Duodenal mucosa (tissue), 2 donors: ENCODE data around the gene ZNF618.
"Not testable (repeated sequence)": the region's sequence is repeated elsewhere in the genome, so short reads cannot be mapped to it uniquely, and the experiment has no call there.

Experiments used
- H3K27ac ChIP-seq: one replicate; pipeline ENCODE4 v1.7.0; 2013; ENCODE audit warnings: low read depth, low read length
- H3K27me3 ChIP-seq, 2 donors: one replicate each; pipeline ENCODE4 v1.7.0; 2013; ENCODE audit warnings: low read length in 2 of 2, control low read depth in 1 of 2; ENCODE audit not compliant: insufficient read depth in 2 of 2, control insufficient read depth in 1 of 2
- H3K36me3 ChIP-seq, 2 donors: one replicate each; pipeline ENCODE4 v1.7.0; 2013; ENCODE audit warnings: low read length in 2 of 2, control low read depth in 1 of 2; ENCODE audit not compliant: insufficient read depth in 2 of 2, control insufficient read depth in 1 of 2
- H3K4me1 ChIP-seq, 2 donors: one replicate each; pipeline ENCODE4 v1.7.0; 2013; ENCODE audit warnings: low read length in 2 of 2, control low read depth in 1 of 2; ENCODE audit not compliant: insufficient read depth in 2 of 2, control insufficient read depth in 1 of 2
- H3K4me3 ChIP-seq, 2 donors: one replicate each; pipeline ENCODE4 v1.7.0; 2013; ENCODE audit warnings: low read length in 2 of 2, low read depth in 1 of 2
- H3K9ac ChIP-seq, 2 donors: one replicate each; pipeline ENCODE4 v1.7.0; 2013; ENCODE audit warnings: low read length in 2 of 2, low read depth in 1 of 2
- H3K9me3 ChIP-seq, 2 donors: one replicate each; pipeline ENCODE4 v1.7.0; 2013; ENCODE audit warnings: low read length in 2 of 2, control low read depth in 1 of 2; ENCODE audit not compliant: control insufficient read depth in 1 of 2

Gene ZNF618

DNA sequence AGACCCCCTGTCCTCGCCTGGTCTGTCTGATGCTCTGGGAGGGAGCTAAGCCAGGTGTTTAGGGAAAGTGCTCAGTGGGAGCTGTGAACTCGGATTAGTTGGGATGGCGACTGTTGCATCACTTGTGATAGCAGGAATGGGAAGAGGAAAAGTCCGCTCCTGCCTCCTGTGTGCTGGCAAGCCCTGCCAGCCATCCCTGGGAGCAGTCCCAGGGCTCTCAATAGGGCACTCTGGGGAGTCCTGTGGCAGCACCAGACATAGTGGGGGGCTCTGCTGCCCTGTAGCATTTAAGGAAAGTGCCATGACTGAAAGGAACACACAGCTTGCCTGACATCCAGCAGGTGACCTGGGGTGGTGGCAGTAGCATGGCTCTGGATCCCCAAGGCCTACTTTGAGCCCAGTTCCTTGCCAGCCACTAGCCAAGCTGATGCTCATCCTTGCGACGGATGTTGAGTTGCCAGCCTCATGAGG lies 120.5 kb downstream of the ZNF618 start:
- Histone ChIP-seq H3K9ac (no peak overlapping the region), H3K4me3 (no peak overlapping the region), H3K9me3 (no peaks in the 10 kb centered on the region), H3K27me3 (no peaks in the 10 kb centered on the region), H3K27ac (no peak overlapping the region), H3K36me3 (peaks cover 0 to 13% of the 10 kb centered on the region in 2 donors), H3K4me1 (peaks cover 17 to 20% of the 10 kb centered on the region in 2 donors)

- not testable (repeated sequence) for H3K9me3 ChIP-seq, H3K9ac ChIP-seq, H3K27me3 ChIP-seq, H3K27ac ChIP-seq, H3K4me3 ChIP-seq
- H3K4me1 ChIP-seq, result peaks cover 15 to 17% of the 10 kb centered on the region in 2 donors
- H3K36me3 ChIP-seq, result peaks cover 0 to 13% of the 10 kb centered on the region in 2 donors
These were observed 121.0 kb downstream of the ZNF618 start for GRCh38 chr9:113997064-113997463.

GRCh38 chr9:113997610-113998009 lies 121.5 kb downstream of the ZNF618 start:
- H3K9ac ChIP-seq, result no peak overlapping the region
- no peaks in the 10 kb centered on the region for H3K27me3 ChIP-seq
- peaks cover 0 to 13% of the 10 kb centered on the region in 2 donors for H3K36me3 ChIP-seq
- no peak overlapping the region for H3K4me3 ChIP-seq
- H3K4me1 ChIP-seq, result peaks cover 11 to 17% of the 10 kb centered on the region in 2 donors
- H3K9me3 ChIP-seq, result no peaks in the 10 kb centered on the region
- no peak overlapping the region for H3K27ac ChIP-seq

GRCh38 chr9:113998114-113998513 lies 122.0 kb downstream of the ZNF618 start:
- no peak overlapping the region for H3K4me3 ChIP-seq
- H3K9ac ChIP-seq, result no peak overlapping the region
- H3K27me3 ChIP-seq, result no peaks in the 10 kb centered on the region
- peaks cover 10 to 15% of the 10 kb centered on the region in 2 donors for H3K4me1 ChIP-seq
- peaks cover 0 to 13% of the 10 kb centered on the region in 2 donors for H3K36me3 ChIP-seq
- no peak overlapping the region for H3K27ac ChIP-seq
- H3K9me3 ChIP-seq, result no peaks in the 10 kb centered on the region

- Histone ChIP-seq H3K4me3 (no peak overlapping the region), H3K9ac (no peak overlapping the region), H3K27ac (no peak overlapping the region), H3K36me3 (peaks cover 0 to 13% of the 10 kb centered on the region in 2 donors), H3K27me3 (no peaks in the 10 kb centered on the region), H3K9me3 (no peaks in the 10 kb centered on the region), H3K4me1 (peaks cover 6 to 10% of the 10 kb centered on the region in 2 donors)
These were observed 122.6 kb downstream of the ZNF618 start for GRCh38 chr9:113998525-113999255.

GRCh38 chr9:113999256-114000062 lies 123.3 kb downstream of the ZNF618 start:
- Histone ChIP-seq H3K4me3 (no peak overlapping the region), H3K4me1 (peaks cover 0 to 2% of the 10 kb centered on the region in 2 donors), H3K27me3 (no peaks in the 10 kb centered on the region), H3K27ac (no peak overlapping the region), H3K9ac (no peak overlapping the region), H3K9me3 (no peaks in the 10 kb centered on the region), H3K36me3 (peaks cover 0 to 13% of the 10 kb centered on the region in 2 donors)

GRCh38 chr9:114000063-114000454 lies 124.0 kb downstream of the ZNF618 start:
- no peak overlapping the region for H3K4me3 ChIP-seq
- H3K9me3 ChIP-seq, result no peaks in the 10 kb centered on the region
- H3K36me3 ChIP-seq, result peaks cover 0 to 13% of the 10 kb centered on the region in 2 donors
- no peak overlapping the region for H3K9ac ChIP-seq
- no peaks in the 10 kb centered on the region for H3K4me1 ChIP-seq
- no peak overlapping the region for H3K27ac ChIP-seq
- H3K27me3 ChIP-seq, result no peaks in the 10 kb centered on the region

DNA sequence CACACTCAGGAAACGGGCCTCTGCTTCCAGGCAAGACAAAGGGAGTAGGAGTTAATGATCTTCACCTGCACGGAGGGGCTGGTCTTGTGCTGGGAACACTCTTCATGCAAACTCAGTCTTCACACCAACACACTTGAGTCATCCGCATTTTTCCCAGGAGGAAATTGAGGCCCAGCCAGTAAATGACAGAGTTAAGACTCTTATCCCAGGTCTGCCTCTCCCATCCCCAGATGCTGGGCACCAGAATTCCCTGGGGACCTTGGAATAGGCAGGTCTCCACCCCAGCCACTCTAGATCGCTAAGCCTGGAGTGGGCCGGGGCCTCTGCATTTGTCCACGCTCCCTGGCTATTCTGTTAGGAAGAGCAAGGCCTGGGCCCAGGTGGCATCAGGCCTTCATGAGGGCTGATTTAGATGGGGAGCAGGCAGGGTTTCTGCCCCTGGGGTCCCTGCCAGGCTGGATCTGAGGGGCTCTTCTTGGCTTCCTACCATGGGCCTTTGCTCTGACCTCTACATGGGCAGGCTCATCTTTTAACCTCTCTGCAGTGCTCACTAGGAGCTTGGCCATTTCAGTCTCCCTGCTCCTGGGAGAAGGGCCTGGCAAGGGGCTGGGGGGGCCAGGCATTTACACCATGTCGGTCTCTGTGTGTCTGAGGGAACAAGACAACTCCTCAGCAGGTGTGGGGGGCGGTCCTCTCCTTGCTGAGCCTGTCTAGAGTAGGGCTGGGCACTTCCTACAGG lies 124.7 kb downstream of the ZNF618 start:
- Histone ChIP-seq H3K27ac (no peak overlapping the region), H3K4me3 (no peak overlapping the region), H3K27me3 (no peaks in the 10 kb centered on the region), H3K4me1 (no peaks in the 10 kb centered on the region), H3K9me3 (no peaks in the 10 kb centered on the region), H3K9ac (no peak overlapping the region), H3K36me3 (peaks cover 5 to 13% of the 10 kb centered on the region in 2 donors)

DNA sequence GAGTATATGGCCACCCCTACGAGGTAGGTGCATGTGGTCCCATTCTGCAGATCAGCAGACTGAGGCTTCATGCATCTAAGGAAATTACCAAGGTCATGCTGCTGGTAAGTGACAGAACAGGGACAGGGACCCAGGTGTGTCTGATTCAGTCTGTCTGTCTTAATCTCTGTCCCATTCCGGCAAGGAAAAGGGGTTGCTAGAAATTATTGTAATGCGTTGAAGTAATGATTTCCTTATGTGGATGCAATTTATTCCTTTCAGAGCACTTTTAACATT lies 125.2 kb downstream of the ZNF618 start:
- H3K27me3 ChIP-seq, result no peaks in the 10 kb centered on the region
- H3K9me3 ChIP-seq, result no peaks in the 10 kb centered on the region
- H3K27ac ChIP-seq, result no peak overlapping the region
- no peaks in the 10 kb centered on the region for H3K4me1 ChIP-seq
- no peak overlapping the region for H3K4me3 ChIP-seq
- H3K36me3 ChIP-seq, result peaks cover 5 to 17% of the 10 kb centered on the region in 2 donors
- H3K9ac ChIP-seq, result no peak overlapping the region

GRCh38 chr9:114001794-114002261 lies 125.7 kb downstream of the ZNF618 start:
- no peaks in the 10 kb centered on the region for H3K4me1 ChIP-seq

More at GRCh38 chr9:114001794-114002261, 125.7 kb downstream of the ZNF618 start:
- H3K27ac ChIP-seq, result no peak overlapping the region
- H3K9ac ChIP-seq, result no peak overlapping the region
- no peak overlapping the region for H3K4me3 ChIP-seq
- H3K9me3 ChIP-seq, result no peaks in the 10 kb centered on the region
- peaks cover 5 to 17% of the 10 kb centered on the region in 2 donors for H3K36me3 ChIP-seq
- H3K27me3 ChIP-seq, result no peaks in the 10 kb centered on the region
